A673 (cell line): ENCODE measurements around the gene PIEZO1. TPM values are rescaled to one million over a fixed set of nuclear protein-coding genes. Genes with fewer than 3 reads are reported as not detected.

Experiments used
- BruUV-seq: library from RNA; stranded (reverse); fragments of 400-500 nt; replicated peaks from 2 replicates; lab custom pipeline; 2021; lab: Mats Ljungman, UMichigan
- CTCF ChIA-PET: fragments of 300-600 bp; sonication (Branson Sonifier 250); formaldehyde crosslinking; loops from one replicate; lab custom pipeline; 2022; ENCODE audit warnings: antibody characterized with exemption; lab: Charles Lee
- POLR2A ChIA-PET: fragments of 300-600 bp; sonication (Branson Sonifier 250); formaldehyde crosslinking; loops from one replicate; lab custom pipeline; 2022; ENCODE audit warnings: antibody characterized with exemption; ENCODE audit not compliant: low non-redundant PET; lab: Charles Lee
- DNase-seq: peaks from one replicate; pipeline ENCODE4 v3.0.0-alpha.2; 2015; ENCODE audit warnings: low spot score
- H3K27ac ChIP-seq: fragments of 200-600 bp; sonication (generic); 2 replicates; pipeline ENCODE4 v1.5.1; 2016; ENCODE audit warnings: mixed run types, low read depth, mild to moderate bottlenecking, mixed read lengths, antibody characterized with exemption, low read length; ENCODE audit not compliant: poor library complexity, severe bottlenecking
- H3K27me3 ChIP-seq: fragments of 200-600 bp; sonication (generic); replicated peaks from 2 replicates; pipeline ENCODE4 v1.6.1; 2017; ENCODE audit warnings: mixed run types, low read depth, mild to moderate bottlenecking, mixed read lengths, antibody characterized with exemption, low read length; ENCODE audit not compliant: insufficient read depth, poor library complexity
- H3K36me3 ChIP-seq: fragments of 200-600 bp; sonication (generic); 2 replicates; pipeline ENCODE4 v1.6.1; 2016; ENCODE audit warnings: mixed run types, mild to moderate bottlenecking, mixed read lengths, antibody characterized with exemption, low read length; ENCODE audit not compliant: insufficient read depth, poor library complexity, severe bottlenecking
- H3K4me1 ChIP-seq: fragments of 200-600 bp; sonication (generic); 2 replicates; pipeline ENCODE4 v1.6.1; 2017; ENCODE audit warnings: mixed run types, mild to moderate bottlenecking, mixed read lengths, antibody characterized with exemption, low read length; ENCODE audit not compliant: insufficient read depth, poor library complexity, severe bottlenecking
- H3K4me3 ChIP-seq: fragments of 200-600 bp; sonication (generic); 2 replicates; pipeline ENCODE4 v1.5.1; 2016; ENCODE audit warnings: low read depth, mixed run types, mild to moderate bottlenecking, mixed read lengths, low read length; ENCODE audit not compliant: poor library complexity, severe bottlenecking
- H3K9me3 ChIP-seq: fragments of 200-600 bp; sonication (generic); 2 replicates; pipeline ENCODE4 v1.6.1; 2016; ENCODE audit warnings: mixed run types, low read depth, mild to moderate bottlenecking, mixed read lengths, antibody characterized with exemption, low read length; ENCODE audit not compliant: poor library complexity, severe bottlenecking
- CTCF ChIP-seq: fragments of 300-800, 200-600 bp; sonication (generic); conservative IDR thresholded peaks from 2 replicates; pipeline ENCODE4 v1.5.1; 2017; ENCODE audit warnings: low read depth, mild to moderate bottlenecking, antibody characterized with exemption, low read length, moderate library complexity, mixed read lengths
- EZH2 ChIP-seq: fragments of 200-600 bp; sonication (generic); IDR thresholded peaks from 2 replicates; pipeline ENCODE4 v1.6.1; 2017; ENCODE audit warnings: borderline replicate concordance, low read depth, mild to moderate bottlenecking, mixed read lengths, antibody characterized with exemption, low read length; ENCODE audit not compliant: poor library complexity, severe bottlenecking
- intact Hi-C: fragments of 100-400 bp; cut with micrococcal nuclease; formaldehyde crosslinking; loops from one replicate; pipeline ENCODE4 v1.10.0; 2022; ENCODE audit not compliant: unreplicated experiment
- total RNA-seq: library from RNA; stranded (reverse); gene quantifications from 2 replicates; pipeline ENCODE4 v1.2.3, GENCODE V29; 2021

Gene PIEZO1
- total RNA-seq, 1 experiment from 2014 or later = 174 TPM

GRCh38 chr16:88819126-88819525, 34.1 kb upstream of the PIEZO1 start:
- intact Hi-C loops = no loop called here

GRCh38 chr16:88818575-88818874, 33.5 kb upstream of the PIEZO1 start:
- intact Hi-C loops = no loop called here
- no peaks in the 10 kb centered on the region for H3K27me3 ChIP-seq
- TF ChIP-seq EZH2 (no peak), CTCF (no peak)
- H3K9me3 ChIP-seq = no peaks in the 10 kb centered on the region
- no peak for DNase-seq
- H3K27ac ChIP-seq = no peak overlapping the region
- H3K4me1 ChIP-seq = no peaks in the 10 kb centered on the region
- no TSS peak for BruUV-seq
- ChIA-PET POLR2A (no interaction called here), CTCF (no interaction called here)
- no peak overlapping the region for H3K4me3 ChIP-seq
- H3K36me3 ChIP-seq = no peaks in the 10 kb centered on the region

More at GRCh38 chr16:88819126-88819525, 34.1 kb upstream of the PIEZO1 start:
- DNase-seq = no peak
- TF ChIP-seq CTCF = no peak
- H3K36me3 ChIP-seq = no peaks in the 10 kb centered on the region
- H3K4me3 ChIP-seq = no peak overlapping the region
- H3K9me3 ChIP-seq = no peaks in the 10 kb centered on the region
- BruUV-seq = no TSS peak
- POLR2A ChIA-PET = no interaction called here
- no peak overlapping the region for H3K27ac ChIP-seq
- no peaks in the 10 kb centered on the region for H3K4me1 ChIP-seq
- H3K27me3 ChIP-seq = no peaks in the 10 kb centered on the region
- CTCF ChIA-PET = no interaction called here

DNA sequence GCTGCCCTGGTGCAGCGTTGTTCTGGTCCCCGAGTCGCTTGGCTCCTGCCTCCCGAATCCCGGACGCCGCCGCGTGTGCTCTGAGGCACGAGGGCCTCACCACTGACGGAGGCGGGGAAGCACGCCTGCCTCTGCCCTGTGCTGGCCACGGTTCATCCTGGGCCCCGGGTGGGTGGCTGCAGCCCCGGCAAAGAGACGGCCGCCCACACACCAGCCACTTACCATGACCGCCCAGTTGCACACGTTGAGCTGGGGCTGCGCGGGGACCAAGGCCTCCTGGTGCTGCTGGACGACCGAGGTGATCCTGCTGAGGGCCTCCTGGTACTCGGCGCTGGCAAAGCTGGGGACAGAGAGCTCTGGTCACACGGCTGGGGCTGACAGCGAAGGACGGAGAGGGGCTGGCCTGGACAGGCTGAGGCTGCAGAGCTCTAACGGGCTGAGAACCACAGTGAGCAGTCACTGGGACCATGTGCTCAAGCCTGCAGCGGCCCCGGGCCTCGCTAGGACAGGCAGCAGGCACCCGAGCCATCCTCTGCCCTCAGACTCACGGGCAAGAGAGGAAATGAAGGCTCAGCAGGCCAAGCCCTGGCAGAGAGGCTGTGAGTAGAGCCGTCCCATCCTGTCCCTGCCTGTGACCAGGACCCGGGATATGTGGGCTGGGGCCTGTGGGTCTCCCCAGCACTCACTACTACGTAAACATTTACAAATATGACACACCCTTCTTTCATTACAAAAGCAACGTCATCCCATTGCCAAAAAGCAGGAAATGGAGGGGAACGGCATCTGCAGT, 33.0 kb upstream of the PIEZO1 start:
- no peaks in the 10 kb centered on the region for H3K9me3 ChIP-seq
- TF ChIP-seq CTCF (no peak), EZH2 (no peak)
- no peak overlapping the region for H3K27ac ChIP-seq
- H3K27me3 ChIP-seq = no peaks in the 10 kb centered on the region
- intact Hi-C loops = no loop called here
- no peak for DNase-seq
- H3K4me1 ChIP-seq = no peaks in the 10 kb centered on the region
- no TSS peak for BruUV-seq
- ChIA-PET CTCF (no interaction called here), POLR2A (interaction anchor here (0.7 kb wide), 1 partner anchor 10 kb away, joined by 6 read pairs; no protein-coding TSS in a partner anchor)
- no peaks in the 10 kb centered on the region for H3K36me3 ChIP-seq
- H3K4me3 ChIP-seq = no peak overlapping the region
